Gastroesophageal sphincter (tissue), 3 donors: ENCODE measurements around the gene TMEM61.

Source experiments
- EP300 ChIP-seq: sonication (generic); formaldehyde crosslinking; IDR thresholded peaks from one replicate; pipeline ENCODE4 v1.6.1; 2017; ENCODE audit warnings: antibody characterized with exemption, mild to moderate bottlenecking
- POLR2A ChIP-seq, 2 donors: fragments of 450-650 bp; IDR thresholded peaks; one replicate each; pipeline ENCODE4 v1.6.1; 2017; ENCODE audit warnings: antibody characterized with exemption in 2 of 2, mild to moderate bottlenecking in 2 of 2, moderate library complexity in 1 of 2
- POLR2AphosphoS5 ChIP-seq: sonication (generic); formaldehyde crosslinking; IDR thresholded peaks from one replicate; pipeline ENCODE4 v1.6.1; 2017; ENCODE audit warnings: antibody characterized with exemption
- TF ChIP-seq, protein P1 (sequence below), 4 experiments: fragments of 200-600 bp in 2 of 4; fragments of 450-650 bp in 2 of 4; sonication (generic) in 1 of 4; IDR thresholded peaks; one replicate each; pipeline ENCODE4 v1.5.1; 2017 to 2019; ENCODE audit warnings: antibody characterized with exemption in 4 of 4, mild to moderate bottlenecking in 2 of 4, moderate library complexity in 2 of 4

DNA sequence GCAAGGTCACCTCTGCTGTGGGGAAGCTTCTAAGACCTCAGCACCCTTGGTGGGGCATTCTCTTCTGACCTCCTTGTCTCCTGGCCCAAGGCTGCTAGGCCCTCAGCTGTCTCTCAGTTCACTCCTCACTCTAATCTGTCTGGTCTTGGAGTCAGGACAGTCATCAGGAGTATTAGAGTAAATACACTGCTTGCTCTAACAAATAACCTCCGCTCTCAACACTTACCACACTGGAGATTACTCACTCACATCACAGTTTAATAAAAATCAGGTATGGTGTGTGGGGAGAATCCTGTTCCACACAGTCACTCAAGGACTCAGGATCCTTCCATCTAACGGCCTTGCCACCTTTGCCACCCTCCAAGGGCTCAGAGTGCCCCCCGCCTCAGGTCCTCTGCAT, 26.6 kb upstream of the TMEM61 start:
- TF ChIP-seq, protein P1, sequence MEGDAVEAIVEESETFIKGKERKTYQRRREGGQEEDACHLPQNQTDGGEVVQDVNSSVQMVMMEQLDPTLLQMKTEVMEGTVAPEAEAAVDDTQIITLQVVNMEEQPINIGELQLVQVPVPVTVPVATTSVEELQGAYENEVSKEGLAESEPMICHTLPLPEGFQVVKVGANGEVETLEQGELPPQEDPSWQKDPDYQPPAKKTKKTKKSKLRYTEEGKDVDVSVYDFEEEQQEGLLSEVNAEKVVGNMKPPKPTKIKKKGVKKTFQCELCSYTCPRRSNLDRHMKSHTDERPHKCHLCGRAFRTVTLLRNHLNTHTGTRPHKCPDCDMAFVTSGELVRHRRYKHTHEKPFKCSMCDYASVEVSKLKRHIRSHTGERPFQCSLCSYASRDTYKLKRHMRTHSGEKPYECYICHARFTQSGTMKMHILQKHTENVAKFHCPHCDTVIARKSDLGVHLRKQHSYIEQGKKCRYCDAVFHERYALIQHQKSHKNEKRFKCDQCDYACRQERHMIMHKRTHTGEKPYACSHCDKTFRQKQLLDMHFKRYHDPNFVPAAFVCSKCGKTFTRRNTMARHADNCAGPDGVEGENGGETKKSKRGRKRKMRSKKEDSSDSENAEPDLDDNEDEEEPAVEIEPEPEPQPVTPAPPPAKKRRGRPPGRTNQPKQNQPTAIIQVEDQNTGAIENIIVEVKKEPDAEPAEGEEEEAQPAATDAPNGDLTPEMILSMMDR (IDR thresholded peaks at IDR 0.05): no peak
- no peak for TF ChIP-seq POLR2AphosphoS5
- no peak for TF ChIP-seq POLR2A (IDR thresholded peaks at IDR 0.05)
- TF ChIP-seq EP300: no peak
